Glomerular endothelial cell (primary cell): ENCODE results near the gene PIR. TPM values are rescaled to one million over a fixed set of nuclear protein-coding genes. Genes with fewer than 3 reads are reported as not detected.

Source experiments
- DNase-seq: peaks from one replicate; pipeline ENCODE4 v3.0.0-alpha.2; 2011; ENCODE audit warnings: low read depth, low spot score; ENCODE audit errors: extremely low read depth
- total RNA-seq: library from RNA; depleted of rRNA; stranded (reverse); fragments of >200 nt; gene quantifications from 2 replicates; pipeline ENCODE4 v1.2.3, GENCODE V29; 2015

The PIR gene
- total RNA-seq, 1 donor from 2014 or later, result 66.4 TPM

DNA sequence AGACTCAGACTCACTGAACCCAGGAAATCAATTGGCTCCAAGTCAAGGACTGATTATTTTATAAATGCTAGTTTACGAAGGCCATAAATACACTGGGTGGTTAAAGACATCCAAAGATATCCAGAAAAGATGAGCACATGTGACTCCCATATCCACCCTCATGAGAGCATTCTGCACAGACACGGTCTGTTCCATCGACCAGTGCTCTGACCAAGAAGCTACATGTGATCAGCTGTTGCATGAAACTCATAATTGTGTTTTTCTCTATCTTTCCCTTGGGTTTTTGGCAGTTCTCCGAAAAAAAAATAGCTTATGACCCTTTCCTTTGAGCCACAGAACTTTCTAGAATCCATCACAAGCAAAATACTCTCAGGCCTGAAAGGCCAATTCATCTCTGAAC is 2.7 kb upstream of the PIR start:
- DNase-seq, result no peak

- DNase-seq, result no peak
Measured at GRCh38 chrX:15492469-15492868, 664 bp downstream of the PIR start.

GRCh38 chrX:15483891-15484290 is 9.2 kb downstream of the PIR start:
- no peak for DNase-seq

DNA sequence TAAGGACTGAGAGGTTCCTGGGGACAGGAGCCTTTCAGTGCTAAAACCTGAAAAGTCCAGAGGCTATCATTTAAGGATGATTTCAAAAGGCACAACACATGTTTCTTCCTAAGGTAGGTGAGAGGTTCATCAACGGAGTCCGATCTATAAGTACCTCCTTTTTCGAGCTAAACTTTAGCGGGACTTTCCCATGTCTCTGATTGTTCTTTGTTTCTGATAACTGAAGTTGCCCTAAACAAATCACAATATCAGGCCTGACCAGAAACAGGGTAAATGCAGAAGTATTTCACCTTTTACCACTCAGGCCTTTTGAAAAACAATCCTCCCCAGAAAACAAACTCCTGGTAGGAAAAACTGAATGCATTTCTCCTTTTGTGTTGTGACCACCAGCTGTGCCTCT is 17.6 kb downstream of the PIR start:
- DNase-seq, result no peak

DNA sequence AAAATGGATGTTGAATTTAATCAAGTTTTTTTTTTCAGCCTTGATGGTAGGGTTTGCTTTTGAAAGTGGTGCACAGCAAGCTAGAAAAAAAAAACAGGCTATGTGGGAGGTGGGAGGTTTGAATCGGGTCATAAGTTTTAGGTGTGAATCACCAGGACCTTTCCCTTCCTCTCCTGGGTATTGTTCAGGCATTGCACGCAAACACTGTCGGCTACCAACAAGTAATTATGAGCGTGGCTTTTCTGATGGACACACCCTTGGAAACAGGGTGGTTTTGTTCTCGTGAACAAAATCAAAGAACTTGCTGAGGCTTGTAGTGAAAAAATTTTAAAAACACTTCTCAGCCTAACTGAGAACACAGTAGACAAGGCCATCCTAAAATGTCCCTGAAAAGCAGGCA is 18.1 kb downstream of the PIR start:
- no peak for DNase-seq

- no peak for DNase-seq
Measured at GRCh38 chrX:15474028-15474427, 19.1 kb downstream of the PIR start.

DNA sequence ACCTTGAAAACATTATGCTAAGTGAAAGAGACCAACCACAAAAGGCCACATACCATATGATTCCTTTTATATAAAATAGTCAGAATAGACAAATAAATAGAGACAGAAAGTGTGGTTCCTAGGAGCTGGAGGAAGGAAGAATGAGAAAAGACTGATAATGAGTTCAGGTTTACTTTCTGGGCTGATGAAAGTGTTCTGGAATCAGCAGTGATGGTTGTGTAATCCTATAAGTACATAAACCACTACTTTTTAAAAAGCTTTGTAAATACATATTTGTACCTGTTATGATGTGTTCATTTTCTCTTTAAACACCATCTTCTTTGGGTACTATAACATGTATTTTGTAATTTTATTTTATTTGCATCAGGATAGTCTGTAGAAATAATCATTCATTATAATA is 20.6 kb downstream of the PIR start:
- no peak for DNase-seq

GRCh38 chrX:15471028-15471427 is 22.1 kb downstream of the PIR start:
- peak; percentile 63 for DNase-seq

DNA sequence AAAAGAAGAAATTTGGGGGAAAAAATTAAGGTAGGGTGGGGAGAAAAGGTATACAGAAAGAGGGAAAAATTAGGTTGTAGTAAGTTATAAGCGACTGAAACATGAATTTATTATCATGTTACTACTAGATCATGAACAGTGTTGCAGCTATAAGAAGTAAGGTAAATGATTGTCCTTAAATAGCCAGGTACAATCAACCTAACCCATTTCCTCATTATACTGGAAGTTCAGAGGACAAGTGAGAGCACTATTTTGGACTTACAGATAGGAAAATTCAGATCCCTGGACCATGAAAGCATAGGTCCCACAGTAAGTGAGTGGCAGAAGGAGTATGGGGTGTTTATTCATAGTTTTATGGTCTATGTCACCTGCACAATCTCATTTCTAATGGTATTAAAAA is 23.5 kb downstream of the PIR start:
- no peak for DNase-seq

GRCh38 chrX:15468036-15468435 is 25.1 kb downstream of the PIR start:
- DNase-seq, result no peak

GRCh38 chrX:15465896-15466651 is 27.1 kb downstream of the PIR start:
- DNase-seq, result no peak

DNA sequence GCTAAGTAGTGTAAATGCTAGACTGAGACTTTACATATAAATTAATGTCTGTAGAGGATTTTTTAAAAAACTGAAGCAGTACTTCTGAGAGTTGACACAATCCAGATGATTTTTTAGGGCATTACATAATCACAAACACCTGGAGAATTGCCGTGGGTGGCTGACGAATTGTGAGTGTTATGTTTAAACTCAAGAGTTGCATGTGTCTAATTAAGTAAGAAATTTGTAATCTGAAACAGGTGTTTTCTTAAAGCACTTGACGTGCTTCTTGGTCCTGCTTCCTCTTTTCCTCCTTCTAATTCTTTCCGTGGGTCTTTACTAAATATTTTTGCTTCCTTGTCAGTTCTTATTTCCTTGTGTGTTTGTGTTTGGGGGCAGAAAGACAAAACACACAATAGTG is 27.8 kb downstream of the PIR start:
- no peak for DNase-seq

DNA sequence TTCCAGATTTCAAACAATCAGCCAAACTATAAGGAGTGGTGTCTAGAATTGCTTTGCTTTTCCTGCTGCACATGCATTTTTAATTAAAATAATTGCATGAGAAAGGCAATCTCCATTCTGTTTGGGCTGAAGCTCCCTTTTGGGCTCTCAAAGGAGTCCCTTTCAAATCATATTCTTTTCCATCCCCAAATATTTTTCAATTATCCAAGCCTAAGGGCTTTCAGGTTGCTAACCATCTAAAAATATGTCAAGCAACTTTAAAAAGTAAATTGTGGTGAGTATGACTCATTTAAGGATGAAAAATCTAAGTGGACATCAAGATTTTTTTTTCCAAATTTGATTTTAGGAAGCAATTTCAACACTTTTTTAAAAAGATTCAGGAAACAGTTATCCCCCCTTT is 28.4 kb downstream of the PIR start:
- no peak for DNase-seq

GRCh38 chrX:15451913-15452312 is 41.2 kb downstream of the PIR start:
- no peak for DNase-seq

DNA sequence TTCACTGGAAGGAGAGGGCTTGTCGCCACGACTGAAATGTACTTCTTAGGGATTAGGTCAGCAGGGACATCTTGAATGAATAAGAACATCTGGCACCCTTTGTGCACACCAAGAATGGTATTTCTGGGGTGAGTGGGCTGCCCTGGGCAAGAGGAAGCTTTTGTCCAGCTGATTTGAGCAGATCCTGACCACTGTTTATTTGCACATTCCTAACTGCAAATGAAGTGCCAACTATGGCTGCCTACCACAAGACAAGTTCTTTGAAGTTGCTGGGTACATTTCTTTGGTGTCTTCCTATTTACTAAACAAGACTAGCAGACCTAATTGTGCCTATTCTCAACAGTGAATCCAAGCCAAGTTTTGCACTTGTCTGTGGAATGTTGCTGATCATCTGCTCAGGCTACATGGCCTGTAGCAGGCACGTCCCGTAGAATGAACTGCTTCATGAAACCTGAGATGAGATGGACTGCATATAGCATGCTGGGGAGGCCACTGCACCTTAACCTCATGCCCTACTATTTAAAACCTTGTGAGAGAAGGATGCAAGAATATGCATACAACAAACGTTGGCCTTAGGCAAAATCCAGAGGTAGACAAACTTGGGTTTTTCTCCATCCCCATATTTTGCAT is 45.0 kb downstream of the PIR start:
- DNase-seq, result no peak

DNA sequence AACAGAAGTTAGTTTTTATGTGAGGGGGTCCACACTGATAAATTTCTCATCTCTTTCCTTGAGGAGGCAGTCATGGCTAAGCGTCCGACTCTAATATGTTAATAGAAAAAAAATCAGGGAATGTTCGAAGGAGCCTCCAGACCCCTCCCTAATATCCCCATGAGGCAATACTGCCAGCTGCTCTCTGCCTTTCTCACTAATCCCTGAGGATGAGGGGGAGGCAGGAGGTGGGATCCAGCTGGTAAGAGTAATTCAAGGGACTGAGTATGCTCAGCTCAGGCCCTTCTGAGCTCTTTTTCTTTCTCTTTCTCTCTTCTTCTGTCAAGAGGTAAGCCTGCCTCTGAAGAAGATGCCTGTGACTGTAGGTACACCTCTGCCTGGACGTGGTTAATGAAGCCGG is 51.7 kb downstream of the PIR start:
- no peak for DNase-seq

- no peak for DNase-seq
Measured at GRCh38 chrX:15438332-15438731, 54.8 kb downstream of the PIR start.

DNA sequence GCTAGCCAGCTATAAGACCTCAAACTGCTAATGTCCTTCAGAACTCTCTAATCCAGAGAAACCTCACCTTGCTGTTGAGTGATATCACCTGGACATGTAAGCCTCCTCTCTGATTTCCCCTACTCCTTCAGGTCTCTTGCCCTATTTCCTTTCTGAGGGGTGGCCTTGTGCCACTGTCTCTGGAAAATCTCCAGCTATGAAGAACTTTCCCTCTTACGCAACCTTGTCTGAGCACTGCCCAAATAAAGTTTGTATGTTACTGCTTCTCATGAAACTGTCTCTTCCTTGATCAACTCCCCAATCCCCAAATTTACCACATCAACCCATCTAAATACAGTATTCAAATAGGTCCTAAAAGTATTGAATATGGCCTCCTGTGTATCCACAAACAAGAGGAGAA is 55.4 kb downstream of the PIR start:
- DNase-seq, result no peak

GRCh38 chrX:15435836-15436619 is 57.1 kb downstream of the PIR start:
- no peak for DNase-seq

- no peak for DNase-seq
Measured at GRCh38 chrX:15434205-15434604, 58.9 kb downstream of the PIR start.

DNA sequence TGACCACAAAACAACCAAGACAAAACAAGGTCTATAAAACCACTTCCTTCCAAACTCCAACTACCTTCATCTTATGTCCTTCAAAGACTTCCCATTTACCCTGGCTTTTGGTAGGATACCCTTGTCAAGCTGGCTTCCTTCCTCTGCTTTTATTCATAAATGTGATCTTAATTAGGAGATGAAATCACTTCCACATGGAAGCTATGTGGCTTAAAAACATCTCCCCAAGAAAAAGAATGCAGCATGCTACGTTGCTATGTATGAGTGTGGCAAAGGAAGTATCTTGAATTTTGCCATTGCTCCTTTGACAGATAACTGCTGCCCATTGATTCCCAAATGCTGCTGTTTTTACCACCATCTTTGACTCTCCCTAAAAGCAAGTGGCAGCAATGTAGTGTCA is 62.5 kb downstream of the PIR start:
- DNase-seq, result no peak

- no peak for DNase-seq
Measured at GRCh38 chrX:15430076-15430475, 63.1 kb downstream of the PIR start.
